ENCODE measurements around the gene SPDEF.

DNA sequence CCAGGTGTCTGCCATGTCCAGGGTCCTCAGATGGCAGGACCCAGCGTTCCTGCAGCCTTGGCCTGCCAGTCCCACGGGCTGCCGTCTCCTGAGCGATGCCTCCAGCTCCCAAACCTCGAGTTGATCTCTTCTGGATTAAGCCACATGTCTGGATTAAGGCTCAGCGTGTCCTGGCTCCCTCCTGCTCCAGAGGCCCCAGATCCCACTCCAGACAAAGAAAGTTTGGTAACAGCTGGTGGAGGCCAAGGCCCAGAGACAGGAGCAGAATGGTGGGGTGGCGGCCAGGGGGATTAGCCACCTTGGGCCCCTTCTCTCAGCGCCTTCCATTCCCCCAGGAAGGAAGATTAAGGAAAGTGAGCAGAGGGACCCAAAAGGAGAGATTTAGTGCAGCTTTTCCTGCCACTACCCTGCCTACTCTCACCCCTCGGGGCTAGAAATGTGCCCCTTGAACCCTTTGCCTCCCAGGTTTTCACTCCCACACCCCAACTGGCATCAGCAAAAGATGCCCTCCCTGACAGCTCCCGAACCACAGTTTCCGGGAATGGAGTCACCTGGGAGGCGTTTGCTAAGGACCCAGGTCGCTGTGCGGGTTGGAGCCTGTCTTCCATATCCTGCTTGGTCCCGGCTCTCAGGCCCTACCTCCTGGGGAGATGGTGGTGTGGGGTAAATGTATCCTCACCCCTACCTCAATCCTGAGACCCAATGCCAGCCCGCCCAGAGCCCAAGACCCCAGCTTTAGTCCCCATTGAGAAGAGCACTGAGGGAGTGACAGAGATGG is 6.9 kb downstream of the SPDEF start:
- TF ChIP-seq, protein P1, sequence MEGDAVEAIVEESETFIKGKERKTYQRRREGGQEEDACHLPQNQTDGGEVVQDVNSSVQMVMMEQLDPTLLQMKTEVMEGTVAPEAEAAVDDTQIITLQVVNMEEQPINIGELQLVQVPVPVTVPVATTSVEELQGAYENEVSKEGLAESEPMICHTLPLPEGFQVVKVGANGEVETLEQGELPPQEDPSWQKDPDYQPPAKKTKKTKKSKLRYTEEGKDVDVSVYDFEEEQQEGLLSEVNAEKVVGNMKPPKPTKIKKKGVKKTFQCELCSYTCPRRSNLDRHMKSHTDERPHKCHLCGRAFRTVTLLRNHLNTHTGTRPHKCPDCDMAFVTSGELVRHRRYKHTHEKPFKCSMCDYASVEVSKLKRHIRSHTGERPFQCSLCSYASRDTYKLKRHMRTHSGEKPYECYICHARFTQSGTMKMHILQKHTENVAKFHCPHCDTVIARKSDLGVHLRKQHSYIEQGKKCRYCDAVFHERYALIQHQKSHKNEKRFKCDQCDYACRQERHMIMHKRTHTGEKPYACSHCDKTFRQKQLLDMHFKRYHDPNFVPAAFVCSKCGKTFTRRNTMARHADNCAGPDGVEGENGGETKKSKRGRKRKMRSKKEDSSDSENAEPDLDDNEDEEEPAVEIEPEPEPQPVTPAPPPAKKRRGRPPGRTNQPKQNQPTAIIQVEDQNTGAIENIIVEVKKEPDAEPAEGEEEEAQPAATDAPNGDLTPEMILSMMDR (conservative IDR thresholded peaks at IDR 0.05 in 1 of 2, IDR thresholded peaks at IDR 0.05 in 1 of 2; ENCODE audit: low read depth in 1 of 2, low read length in 2 of 2): no peak
- no peak for TF ChIP-seq EZH2 (IDR thresholded peaks at IDR 0.05; ENCODE audit: low read length, missing control alignments)

All from fibroblast of lung (primary cell).